ENCODE results near the gene MIPEP.
A peak's percentile ranks its signal among the peaks of the same experiment; 100 is the strongest.

The MIPEP gene

GRCh38 chr13:23810685-23811240 is 78.4 kb downstream of the MIPEP start:
- no peak for TF ChIP-seq ZNF391 (tag by site-specific recombination; IDR thresholded peaks at IDR 0.05; ENCODE audit: borderline replicate concordance, low read depth)
- TF ChIP-seq ZNF18 (tag by site-specific recombination; IDR thresholded peaks at IDR 0.05), result no peak
- TF ChIP-seq ZSCAN16 (tag by site-specific recombination; IDR thresholded peaks at IDR 0.05), result no peak
- no peak for TF ChIP-seq ZFP69B (tag by site-specific recombination; IDR thresholded peaks at IDR 0.05)
- no peak for TF ChIP-seq HOXC10 (CRISPR knock-in tag; IDR thresholded peaks at IDR 0.05)
- no peak for TF ChIP-seq ZXDB (tag by site-specific recombination; IDR thresholded peaks at IDR 0.05)
- TF ChIP-seq OSR2 (tag by site-specific recombination; IDR thresholded peaks at IDR 0.05), result no peak
- no peak for TF ChIP-seq ZNF629 (tag by site-specific recombination; IDR thresholded peaks at IDR 0.05)
- TF ChIP-seq PRDM2 (tag by site-specific recombination; IDR thresholded peaks at IDR 0.05; ENCODE audit: borderline replicate concordance), result no peak
- TF ChIP-seq ZNF48 (tag by site-specific recombination; IDR thresholded peaks at IDR 0.05), result no peak
- no peak for TF ChIP-seq BCL11A (tag by site-specific recombination; IDR thresholded peaks at IDR 0.05; ENCODE audit: low read depth)
- TF ChIP-seq ZNF664 (tag by site-specific recombination; IDR thresholded peaks at IDR 0.05), result no peak
- ChIA-PET CTCF (interaction anchor here (0.7 kb wide), 1 partner anchor 88 kb away, joined by 3 read pairs; no protein-coding TSS in a partner anchor), POLR2A (interaction anchor here (0.9 kb wide), 1 partner anchor 340 kb away, joined by 3 read pairs; no protein-coding TSS in a partner anchor)
- Histone ChIP-seq H3K36me3 (ENCODE audit: control insufficient read depth in 2 of 2, insufficient read depth in 1 of 2, low read length in 2 of 2) (no peaks in the 10 kb centered on the region), H3K27ac (ENCODE audit: extremely low read depth, low read depth, low read length) (no peak overlapping the region), H3K4me1 (ENCODE audit: control insufficient read depth, insufficient read depth, low read length) (no peaks in the 10 kb centered on the region), H3K4me3 (ENCODE audit: low read depth, low read length) (no peak overlapping the region), H3K9me3 (ENCODE audit: control insufficient read depth, insufficient read depth, low read depth, low read length) (no peaks in the 10 kb centered on the region)

- no peaks in the 10 kb centered on the region for H3K4me1 ChIP-seq (ENCODE audit: control insufficient read depth, insufficient read depth, low read length)
- no peak overlapping the region for H3K27ac ChIP-seq (ENCODE audit: extremely low read depth, low read depth, low read length)
- H3K4me3 ChIP-seq (ENCODE audit: low read depth, low read length), result no peak overlapping the region
- no peak for TF ChIP-seq ZNF549 (tag by site-specific recombination; IDR thresholded peaks at IDR 0.05)
- TF ChIP-seq ZBTB11 (tag by site-specific recombination; conservative IDR thresholded peaks at IDR 0.05; ENCODE audit: low read depth), result no peak
- TF ChIP-seq ZNF677 (tag by site-specific recombination; IDR thresholded peaks at IDR 0.05), result no peak
- TF ChIP-seq ZNF658 (tag by site-specific recombination; IDR thresholded peaks at IDR 0.05), result no peak
- TF ChIP-seq PRDM6 (tag by site-specific recombination; IDR thresholded peaks at IDR 0.05), result peak; percentile 65
- TF ChIP-seq ZNF335 (tag by site-specific recombination; conservative IDR thresholded peaks at IDR 0.05), result no peak
- no peak for TF ChIP-seq ZNF140 (tag by site-specific recombination; IDR thresholded peaks at IDR 0.05)
- TF ChIP-seq ZNF544 (tag by site-specific recombination; IDR thresholded peaks at IDR 0.05), result no peak
- H3K36me3 ChIP-seq (ENCODE audit: control insufficient read depth in 2 of 2, insufficient read depth in 1 of 2, low read length in 2 of 2), result no peaks in the 10 kb centered on the region
- ChIA-PET CTCF (interaction anchor here (1.2 kb wide), 1 partner anchor 342 kb away, joined by 3 read pairs; no protein-coding TSS in a partner anchor), POLR2A (no interaction called here)
- no peaks in the 10 kb centered on the region for H3K9me3 ChIP-seq (ENCODE audit: control insufficient read depth, insufficient read depth, low read depth, low read length)
Observed at GRCh38 chr13:23808803-23809202, 80.4 kb downstream of the MIPEP start.

All from HEK293 (cell line).